Middle frontal gyrus (tissue), 1 donor: Measurements from ENCODE around the gene GRIN2A.

ENCODE experiments used
- DNase-seq: peaks from one replicate; pipeline ENCODE4 v3.0.0-alpha.2; 2015; ENCODE audit warnings: low spot score; ENCODE audit errors: extremely low spot score

Gene GRIN2A

GRCh38 chr16:9868606-9869149 is 313.6 kb downstream of the GRIN2A start:
- DNase-seq, result no peak

GRCh38 chr16:9867176-9867575 is 315.1 kb downstream of the GRIN2A start:
- no peak for DNase-seq

DNA sequence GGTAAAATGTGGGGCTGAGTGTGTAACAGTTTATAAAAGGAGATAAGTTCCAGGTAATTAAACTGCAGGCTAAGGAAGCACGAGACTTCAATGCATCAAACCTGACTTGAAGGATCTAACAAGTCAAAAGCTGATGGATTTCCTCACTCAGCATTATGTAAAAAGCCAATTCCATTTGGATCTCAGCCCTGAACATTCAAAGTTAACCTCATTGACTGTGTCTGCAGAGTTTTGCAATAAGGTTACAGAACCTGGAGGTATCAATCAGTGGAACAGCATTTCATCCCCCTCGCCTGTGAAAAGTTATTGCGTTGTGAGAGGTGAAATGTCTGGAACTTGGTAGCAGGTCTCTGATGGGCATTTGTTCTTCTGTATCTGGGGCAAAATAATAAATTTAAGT is 317.8 kb downstream of the GRIN2A start:
- no peak for DNase-seq

GRCh38 chr16:9862327-9862726 is 319.9 kb downstream of the GRIN2A start:
- DNase-seq, result no peak

DNA sequence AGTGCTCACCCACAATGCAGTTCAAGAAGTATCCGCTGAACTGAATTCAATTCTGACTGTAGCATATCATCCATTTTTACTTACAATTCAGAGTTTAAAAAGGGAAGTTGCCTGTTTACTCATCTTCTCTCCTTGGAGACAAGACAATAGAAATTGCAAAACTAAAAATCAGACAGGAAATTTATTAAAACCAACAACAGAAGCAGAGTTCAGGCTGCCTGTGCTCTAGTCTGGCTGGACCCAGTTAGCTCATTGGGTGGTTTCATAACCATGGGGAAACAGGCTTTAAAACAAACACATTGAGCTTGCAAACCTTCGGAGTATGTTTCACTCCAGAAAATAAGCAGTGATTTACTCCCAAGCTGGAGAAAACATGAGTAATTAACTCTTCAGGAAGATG is 321.4 kb downstream of the GRIN2A start:
- DNase-seq, result no peak

- DNase-seq, result no peak
These were observed 322.4 kb downstream of the GRIN2A start for GRCh38 chr16:9859701-9860327.

- no peak for DNase-seq
These were observed 327.6 kb downstream of the GRIN2A start for GRCh38 chr16:9854675-9855074.

GRCh38 chr16:9852003-9852402 is 330.2 kb downstream of the GRIN2A start:
- no peak for DNase-seq

DNA sequence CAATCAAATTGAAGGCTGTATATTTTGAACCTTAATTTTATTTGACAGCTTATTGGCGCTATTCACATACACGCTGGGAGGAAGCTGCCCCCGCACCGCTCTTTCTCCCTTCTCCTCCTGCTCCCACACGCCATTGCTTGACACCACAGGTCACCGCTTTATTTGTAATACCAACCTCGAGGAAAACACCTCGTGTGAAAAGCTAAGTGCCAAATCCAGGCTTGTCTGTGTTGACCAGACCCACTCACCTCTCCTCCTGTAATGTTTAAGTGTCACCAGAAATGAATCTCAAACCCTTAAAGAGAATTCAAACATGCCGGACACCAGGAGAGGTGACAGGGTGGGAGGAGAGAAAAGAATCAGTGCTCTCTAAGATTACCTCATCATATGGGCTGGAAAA is 331.4 kb downstream of the GRIN2A start:
- no peak for DNase-seq

- DNase-seq, result no peak
These were observed 332.5 kb downstream of the GRIN2A start for GRCh38 chr16:9849697-9850245.

DNA sequence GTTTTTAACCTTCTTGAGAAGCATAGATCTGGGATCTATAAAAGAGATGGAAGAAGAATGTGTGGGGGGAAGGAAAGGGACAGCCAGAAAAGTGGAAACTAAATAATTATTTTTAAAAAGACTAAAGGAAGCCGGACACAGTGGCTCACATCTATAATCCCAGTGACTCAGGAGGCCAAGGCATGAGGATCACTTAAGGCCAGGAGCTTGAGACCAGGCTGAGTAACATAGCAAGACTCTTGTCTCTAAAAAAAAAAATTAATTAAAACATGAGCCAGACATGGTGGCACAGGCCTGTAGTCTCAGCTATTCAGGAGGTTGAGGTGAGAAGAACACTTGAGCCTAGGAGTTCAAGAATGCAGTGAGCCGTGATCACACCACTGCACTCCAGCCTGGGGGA is 335.1 kb downstream of the GRIN2A start:
- DNase-seq, result no peak

DNA sequence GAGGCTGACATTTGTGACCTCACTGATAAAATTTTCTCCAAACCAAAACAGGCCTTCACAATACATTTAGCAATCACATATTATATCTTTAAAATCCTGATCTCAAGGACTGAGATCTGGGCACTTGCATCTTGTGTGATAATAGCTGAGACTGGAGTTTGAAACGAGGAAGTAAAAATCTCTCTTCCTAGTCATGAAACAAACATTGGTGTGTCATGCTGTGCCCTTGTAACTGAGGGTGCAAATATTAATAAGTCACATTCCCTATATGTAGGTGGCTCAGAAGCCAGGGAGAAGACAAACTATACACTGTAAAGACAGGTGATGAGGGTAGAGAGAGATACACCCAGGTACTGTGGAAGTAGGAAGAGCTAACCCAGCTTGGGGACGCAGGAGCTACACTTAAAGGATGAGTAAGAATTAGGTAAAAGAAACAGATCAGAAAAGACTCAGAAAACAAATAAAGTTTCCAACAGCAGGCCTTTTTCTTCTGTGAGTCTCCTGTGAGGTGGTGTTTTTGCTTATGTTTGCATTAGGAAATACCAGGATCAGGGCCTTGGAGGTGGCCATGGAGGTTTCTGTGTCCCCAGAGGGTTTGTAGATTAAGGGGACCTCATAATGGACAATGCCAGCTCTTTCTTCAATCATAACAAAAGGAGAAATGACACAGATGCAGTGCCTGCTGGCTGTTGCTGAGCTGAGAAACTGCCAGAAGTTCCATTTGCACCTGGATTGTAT is 335.7 kb downstream of the GRIN2A start:
- DNase-seq, result no peak

GRCh38 chr16:9845661-9846361 is 336.4 kb downstream of the GRIN2A start:
- no peak for DNase-seq

DNA sequence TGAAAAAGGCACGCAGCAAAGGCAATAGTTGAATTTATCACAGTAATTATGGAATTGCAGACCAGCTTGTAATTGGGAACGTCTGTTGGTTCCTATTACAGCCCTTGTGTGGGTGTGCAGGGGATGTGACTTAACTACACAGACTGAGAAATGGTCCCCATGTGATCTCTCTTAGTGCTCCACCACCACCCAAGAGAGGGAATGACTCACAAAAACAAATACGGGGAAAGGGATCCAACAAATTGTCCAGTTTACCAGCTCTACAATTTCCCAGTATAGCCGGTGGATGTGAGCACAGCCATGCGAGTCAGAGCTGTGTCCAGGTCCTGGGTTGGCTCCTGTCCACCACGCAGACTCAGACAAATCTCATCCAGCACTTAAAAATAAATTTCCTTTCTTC is 337.9 kb downstream of the GRIN2A start:
- no peak for DNase-seq

DNA sequence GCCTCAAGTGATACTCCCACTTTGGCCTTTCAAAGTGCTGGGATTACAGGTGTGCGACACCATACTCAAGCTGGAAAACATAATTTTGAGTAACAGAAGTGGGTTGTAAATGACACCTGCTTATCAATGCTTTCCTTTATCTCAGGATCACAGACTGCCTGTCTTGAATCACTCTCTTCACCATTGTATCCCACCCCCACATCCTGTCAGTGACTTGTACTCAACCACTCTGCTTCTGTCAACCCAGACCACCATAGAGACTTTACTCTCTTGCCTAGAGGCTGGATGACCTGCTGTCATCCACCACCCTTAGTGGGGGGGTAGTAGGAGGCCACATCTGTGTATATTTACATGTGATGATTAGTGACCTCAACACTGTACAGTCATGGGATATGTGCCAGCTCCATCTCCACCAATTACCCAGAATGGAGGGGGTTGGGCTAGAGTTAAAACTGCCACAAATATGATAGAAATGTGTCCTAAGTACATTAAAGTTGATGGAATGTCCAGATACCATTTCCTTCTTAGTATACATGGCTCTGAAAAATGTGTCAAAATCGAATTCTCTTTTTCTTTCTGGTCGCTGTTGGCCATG is 338.7 kb downstream of the GRIN2A start:
- DNase-seq, result no peak

DNA sequence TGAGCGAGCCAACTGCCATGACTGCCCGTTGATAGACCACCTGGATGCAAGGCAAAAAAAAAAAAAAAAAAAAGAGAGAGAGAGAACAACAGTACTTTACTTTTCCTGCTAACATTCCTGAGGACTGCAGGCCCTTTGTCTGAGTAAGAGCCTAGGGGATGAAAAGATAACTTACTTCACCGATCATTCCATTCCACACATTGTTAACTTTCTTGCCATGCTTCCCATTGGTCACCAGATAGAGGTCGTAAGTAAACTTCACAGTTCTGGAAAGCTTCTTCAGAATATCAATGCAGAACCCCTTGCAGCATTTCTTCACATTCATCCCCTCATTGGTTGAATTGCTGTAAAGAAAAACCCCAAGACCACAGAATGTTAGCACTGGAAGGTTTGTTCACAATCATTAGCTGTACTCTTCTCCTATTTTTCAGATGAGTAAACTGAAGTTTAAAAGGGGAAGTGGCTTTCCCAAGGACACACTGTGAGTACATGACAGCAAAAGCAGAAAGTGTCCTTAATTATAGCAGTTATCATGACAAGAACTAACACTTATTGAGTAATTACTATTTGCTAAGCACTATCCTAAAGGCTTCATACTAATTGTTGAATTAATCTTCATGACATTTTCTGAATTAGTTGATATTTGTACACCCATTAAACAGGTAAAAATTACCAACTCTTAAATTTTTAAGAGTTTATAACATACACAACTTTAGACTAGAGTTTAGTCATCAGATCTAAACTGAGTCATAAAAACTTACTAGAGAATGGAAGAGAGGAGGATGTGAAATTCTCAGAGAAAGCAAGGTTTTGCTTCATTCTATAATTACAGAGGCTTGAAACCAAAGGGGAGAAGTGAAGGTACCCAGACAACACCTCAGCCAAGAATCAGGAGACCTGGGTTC is 341.2 kb downstream of the GRIN2A start:
- DNase-seq, result no peak

DNA sequence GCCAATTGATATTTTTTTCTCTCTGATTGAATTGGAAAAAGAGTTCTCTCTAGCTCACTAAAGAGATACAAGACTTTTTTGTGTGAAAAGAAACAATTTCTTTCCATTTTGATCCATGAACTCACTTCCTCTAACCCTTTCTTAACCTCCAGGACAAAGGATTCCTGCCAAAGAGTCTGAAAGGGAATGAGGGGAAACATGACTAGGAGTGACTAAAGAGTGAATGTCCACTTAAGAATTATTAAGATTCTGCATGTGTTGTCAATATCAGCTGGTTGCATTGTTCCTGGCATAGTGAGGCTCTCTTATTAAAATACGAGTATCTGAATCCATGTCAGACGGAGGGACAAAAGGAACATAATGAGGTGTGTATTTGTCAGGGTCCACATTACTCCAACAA is 344.7 kb downstream of the GRIN2A start:
- no peak for DNase-seq

GRCh38 chr16:9836118-9836736 is 346.0 kb downstream of the GRIN2A start:
- DNase-seq, result no peak

DNA sequence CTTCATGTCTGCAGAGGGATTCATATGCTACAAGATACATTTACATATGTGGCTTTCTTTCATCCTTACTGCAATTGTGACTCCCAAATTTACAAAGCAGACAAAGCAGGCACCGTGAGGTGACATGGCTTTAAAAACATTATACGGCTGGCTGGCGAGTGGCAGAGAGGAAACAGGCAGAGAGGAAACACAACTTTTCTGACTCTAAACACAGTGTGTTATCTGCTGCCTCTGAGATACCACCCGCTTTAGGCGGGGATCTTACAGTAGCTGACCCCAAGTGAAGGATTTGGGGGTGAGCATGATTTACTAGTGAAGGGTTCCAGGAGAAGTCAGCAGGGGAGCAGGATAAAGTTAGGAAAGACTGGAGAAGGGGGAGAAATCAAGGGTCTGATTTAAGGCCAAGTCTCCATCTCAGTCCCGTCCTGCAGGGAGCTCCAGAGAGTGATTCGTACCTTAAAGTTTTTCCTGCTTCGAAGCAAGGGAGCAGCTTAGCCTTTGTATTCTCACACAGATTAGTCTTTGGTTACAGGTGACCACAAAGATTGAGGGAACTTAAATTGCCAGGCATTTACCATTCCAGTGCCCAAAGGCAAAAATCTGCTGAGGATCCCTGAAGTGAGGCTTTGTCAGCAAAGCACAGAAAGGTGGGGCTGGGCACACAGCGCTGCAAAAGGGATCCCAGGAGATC is 355.0 kb downstream of the GRIN2A start:
- no peak for DNase-seq

DNA sequence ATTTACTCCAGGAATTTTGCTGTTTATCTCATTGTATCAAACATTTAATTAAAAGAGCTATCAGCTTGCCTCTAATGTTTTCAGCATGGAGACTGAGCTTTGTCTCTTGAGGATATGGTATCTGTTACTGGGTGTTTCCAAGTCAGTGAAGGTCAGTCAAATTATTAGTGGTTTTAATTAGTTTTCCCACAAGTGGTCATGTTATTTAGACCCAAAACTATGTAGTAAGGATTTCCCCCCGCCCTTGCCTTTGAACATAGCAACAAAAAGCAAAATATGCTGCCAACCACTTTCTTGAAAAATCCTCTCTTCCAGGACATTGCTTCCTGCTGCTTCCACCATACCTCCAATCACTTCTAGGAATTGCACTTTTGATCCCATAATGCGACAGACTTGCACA is 355.6 kb downstream of the GRIN2A start:
- DNase-seq, result no peak
